ENCODE measurements around the gene NOXO1.

NOXO1 gene

DNA sequence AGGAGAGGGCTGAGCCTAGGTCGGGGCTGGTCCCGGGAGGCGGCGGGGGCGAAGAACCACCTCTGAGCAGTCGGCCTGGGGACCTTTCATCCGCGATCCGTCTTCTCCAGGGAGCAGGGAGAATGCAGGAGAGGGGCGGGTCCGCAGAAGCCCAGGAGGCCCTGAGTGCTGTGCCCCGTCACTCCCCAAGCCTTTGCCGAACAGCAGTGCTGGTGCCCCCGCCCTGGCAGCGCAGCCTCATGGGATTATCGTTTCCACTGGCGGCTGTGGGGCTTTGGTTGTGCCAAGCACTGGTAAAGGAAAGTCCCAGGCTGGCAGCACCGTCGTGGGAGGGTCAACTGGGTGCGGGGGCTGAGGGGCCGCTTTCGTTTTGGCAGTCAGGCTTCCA is 8.8 kb downstream of the NOXO1 start:
- DNase-seq (ENCODE audit: low read depth) = no peak
- TF ChIP-seq, protein P1, sequence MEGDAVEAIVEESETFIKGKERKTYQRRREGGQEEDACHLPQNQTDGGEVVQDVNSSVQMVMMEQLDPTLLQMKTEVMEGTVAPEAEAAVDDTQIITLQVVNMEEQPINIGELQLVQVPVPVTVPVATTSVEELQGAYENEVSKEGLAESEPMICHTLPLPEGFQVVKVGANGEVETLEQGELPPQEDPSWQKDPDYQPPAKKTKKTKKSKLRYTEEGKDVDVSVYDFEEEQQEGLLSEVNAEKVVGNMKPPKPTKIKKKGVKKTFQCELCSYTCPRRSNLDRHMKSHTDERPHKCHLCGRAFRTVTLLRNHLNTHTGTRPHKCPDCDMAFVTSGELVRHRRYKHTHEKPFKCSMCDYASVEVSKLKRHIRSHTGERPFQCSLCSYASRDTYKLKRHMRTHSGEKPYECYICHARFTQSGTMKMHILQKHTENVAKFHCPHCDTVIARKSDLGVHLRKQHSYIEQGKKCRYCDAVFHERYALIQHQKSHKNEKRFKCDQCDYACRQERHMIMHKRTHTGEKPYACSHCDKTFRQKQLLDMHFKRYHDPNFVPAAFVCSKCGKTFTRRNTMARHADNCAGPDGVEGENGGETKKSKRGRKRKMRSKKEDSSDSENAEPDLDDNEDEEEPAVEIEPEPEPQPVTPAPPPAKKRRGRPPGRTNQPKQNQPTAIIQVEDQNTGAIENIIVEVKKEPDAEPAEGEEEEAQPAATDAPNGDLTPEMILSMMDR (IDR thresholded peaks at IDR 0.05; ENCODE audit: low read depth, low read length, missing control alignments) = no peak
- peak overlapping the region; percentile 92 for H3K4me3 ChIP-seq (ENCODE audit: low read depth, low read length)

DNA sequence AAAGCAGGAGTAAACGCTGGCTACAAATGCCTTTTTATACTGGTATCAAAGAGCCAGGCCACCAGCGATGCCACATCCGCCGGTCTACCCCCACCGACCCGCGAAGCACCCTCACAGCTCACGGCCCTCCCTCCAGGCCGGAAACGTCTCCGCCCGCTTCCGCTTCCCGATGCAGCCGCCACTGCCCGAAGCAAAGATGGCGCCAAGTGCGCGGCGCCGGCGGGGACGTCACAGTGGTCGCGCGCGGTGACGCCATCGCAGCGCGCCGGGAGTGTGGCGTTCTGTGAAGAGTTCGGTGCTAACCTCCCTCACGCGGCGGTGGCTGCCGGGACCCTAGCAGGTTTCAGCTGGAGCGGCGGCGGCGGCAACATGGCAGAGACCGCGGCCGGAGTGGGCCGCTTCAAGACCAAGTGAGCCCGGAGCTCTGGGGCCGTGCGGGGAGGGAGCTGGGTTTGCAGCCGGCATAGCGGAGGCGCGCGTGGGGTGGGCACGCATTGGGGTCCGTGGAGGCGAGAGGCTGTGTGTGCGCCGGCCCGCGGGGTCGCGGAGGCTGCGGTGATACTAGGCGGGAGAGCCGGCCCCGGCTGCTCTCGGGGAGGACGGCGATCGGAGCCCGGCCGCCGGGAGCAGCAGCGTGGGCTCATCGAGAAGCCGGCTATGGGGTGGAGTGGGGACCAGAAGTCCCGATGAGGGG is 9.3 kb downstream of the NOXO1 start, which contains the start of gene TBL3:
Gene TBL3, plus strand, starts transcription at position 258 of the 694 bp plus-strand sequence. Its CDS starts 112 bp downstream, at position 370.
- TF ChIP-seq, protein P1 (IDR thresholded peaks at IDR 0.05; ENCODE audit: low read depth, low read length, missing control alignments) = no peak
- peak within 1 kb of the TSS; percentile 92 for H3K4me3 ChIP-seq (ENCODE audit: low read depth, low read length)
- peak; percentile 75 for DNase-seq (ENCODE audit: low read depth)

DNA sequence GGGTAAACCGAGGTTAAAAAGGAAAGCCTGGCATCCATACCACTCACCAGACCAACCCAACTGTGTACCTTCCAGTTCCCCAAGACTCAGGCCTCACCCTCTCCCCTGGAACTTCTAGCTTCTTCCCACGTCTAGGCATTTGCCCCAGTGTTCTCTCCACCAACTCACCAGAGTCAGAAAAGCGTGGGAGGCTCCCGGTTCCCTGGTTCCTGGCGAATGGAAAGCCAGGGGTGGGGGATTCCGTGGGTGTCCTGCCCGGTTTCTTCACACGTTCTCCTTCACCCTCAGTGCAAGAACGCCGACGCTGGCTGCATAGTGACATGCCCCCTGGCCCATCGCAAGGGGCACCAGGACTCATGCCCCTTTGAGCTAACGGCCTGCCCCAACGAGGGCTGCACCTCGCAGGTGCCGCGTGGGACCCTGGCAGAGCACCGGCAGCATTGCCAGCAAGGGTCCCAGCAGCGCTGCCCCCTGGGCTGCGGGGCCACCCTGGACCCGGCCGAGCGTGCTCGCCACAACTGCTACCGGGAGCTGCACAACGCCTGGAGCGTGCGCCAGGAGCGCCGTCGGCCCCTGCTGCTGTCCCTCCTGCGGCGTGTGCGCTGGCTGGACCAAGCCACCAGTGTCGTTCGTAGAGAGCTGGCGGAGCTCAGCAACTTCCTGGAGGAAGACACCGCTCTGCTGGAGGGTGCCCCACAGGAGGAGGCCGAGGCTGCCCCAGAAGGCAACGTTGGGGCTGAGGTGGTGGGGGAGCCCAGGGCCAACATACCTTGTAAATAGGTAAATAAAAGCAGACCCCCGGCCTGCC is 12.9 kb downstream of the NOXO1 start:
- no peak overlapping the region for H3K4me3 ChIP-seq (ENCODE audit: low read depth, low read length)
- DNase-seq (ENCODE audit: low read depth) = no peak

DNA sequence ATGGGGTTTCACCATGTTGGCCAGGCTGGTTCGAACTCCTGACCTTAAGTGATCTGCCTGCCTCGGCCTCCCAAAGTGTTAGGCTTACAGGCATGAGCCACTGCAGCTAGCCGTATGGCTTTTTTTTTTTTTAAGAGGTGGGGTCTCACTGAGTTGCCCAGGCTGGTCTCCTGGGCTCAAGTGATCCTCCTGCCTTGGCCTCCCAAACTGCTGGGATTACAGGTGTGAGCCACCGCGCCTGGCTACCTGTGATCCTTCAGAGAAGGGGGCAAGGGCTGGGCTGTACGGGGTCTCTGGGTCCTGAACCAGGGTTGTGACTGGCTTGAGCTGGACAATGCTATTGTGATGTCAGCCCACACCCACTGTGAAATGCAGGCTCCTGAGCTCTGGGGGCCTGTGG is 14.8 kb downstream of the NOXO1 start, which contains the start of gene RNF151:
Gene RNF151, plus strand, starts transcription at position 397 of the 400 bp plus-strand sequence. CDS start 26 bp downstream, outside the sequence.
- no peak for DNase-seq (ENCODE audit: low read depth)
- H3K4me3 ChIP-seq (ENCODE audit: low read depth, low read length) = peak within 1 kb of the TSS; percentile 72
- TF ChIP-seq, protein P1 (IDR thresholded peaks at IDR 0.05; ENCODE audit: low read depth, low read length, missing control alignments) = no peak

More for the DNA sequence above, 12.9 kb downstream of the NOXO1 start:
- TF ChIP-seq, protein P1 (IDR thresholded peaks at IDR 0.05; ENCODE audit: low read depth, low read length, missing control alignments) = no peak

DNA sequence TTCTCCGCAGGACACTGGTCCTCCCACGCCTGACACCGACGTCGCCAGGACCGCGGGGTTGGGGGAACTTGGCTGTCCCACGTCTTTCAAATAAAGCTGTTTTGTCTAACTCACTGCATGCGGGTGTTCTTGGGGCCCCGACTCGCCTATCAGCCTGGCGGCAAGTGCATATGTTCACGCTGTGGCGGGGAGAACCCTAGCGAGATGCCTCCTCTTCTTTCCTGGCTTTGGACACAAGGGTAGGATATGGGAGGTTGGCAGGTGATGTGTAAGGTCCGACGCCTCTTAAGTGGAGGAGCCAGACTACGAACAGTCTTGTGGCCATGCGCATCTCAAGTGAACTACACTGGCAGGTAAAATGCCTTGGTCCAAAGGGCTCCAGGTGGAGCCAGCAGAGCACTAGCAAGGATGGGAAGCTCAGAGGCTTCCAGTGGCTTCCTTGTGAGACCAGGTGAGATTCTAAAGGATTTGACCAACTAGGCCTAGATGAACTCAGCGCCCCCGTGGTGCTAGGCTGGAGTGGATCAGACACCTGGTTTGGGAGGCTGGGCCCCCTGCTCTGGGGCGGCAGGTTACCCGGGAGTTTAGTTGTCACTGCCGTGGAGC is 15.8 kb downstream of the NOXO1 start:
- peak overlapping the region; percentile 72 for H3K4me3 ChIP-seq (ENCODE audit: low read depth, low read length)
- DNase-seq (ENCODE audit: low read depth) = no peak
- TF ChIP-seq, protein P1 (IDR thresholded peaks at IDR 0.05; ENCODE audit: low read depth, low read length, missing control alignments) = no peak

DNA sequence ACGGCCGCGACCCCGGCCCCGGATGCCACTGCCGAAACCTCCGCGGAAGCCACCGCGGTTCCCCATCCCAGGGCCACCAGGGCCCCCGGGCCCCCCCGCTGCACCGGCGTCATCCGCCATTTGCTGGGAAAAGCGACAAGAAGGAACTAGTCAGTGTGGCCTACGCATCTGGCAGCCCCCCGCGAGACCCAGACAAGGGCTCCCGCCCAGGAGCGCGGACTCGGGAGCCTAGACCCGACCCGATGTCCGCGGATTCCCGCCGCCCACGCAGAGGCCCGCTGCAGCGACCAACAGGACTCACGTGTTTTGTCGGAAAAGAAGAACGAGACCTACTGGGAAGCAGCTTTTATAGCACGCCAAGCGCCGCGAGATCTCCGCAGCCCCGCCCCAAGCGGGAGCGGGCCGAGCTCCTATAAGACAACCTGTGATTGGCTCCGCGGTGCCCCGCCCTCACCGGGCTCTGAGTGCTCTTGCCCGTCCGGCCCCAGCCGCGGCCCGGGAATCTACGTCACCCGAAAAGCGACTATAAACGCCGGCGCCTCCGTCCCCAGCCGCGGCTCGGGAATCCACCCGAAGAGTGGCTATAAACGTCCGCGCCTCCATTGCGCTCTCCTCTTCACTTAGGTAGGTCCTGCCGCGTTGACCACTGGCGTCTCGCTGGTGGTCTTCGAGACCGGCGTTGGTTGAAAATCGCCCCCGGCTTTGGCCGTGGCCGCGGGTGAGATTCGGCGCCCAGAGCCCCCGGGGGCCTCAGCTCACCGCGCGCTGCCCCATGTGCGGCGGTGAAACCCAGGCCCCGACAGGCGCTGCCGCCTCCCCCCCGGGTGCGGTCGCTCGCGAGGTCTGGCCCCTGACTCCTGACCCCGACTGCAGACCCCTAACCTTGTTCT is 16.5 kb downstream of the NOXO1 start, which contains the start of gene RPS2:
Gene RPS2, minus strand, starts transcription at position 321 of the 890 bp plus-strand sequence. Its CDS starts 201 bp downstream, at position 120.
- DNase-seq (ENCODE audit: low read depth) = peak; percentile 95
- H3K4me3 ChIP-seq (ENCODE audit: low read depth, low read length) = peak within 1 kb of the TSS; percentile 72
- TF ChIP-seq, protein P1 (IDR thresholded peaks at IDR 0.05; ENCODE audit: low read depth, low read length, missing control alignments) = no peak

Measured in GM12864 (cell line).